Gastrocnemius medialis (tissue), 4 donors: Measurements from ENCODE around the gene DPF1.

Experiments
- CTCF ChIP-seq, 5 experiments: fragments of 450-650 bp in 3 of 5; fragments of 200-600 bp in 2 of 5; sonication (generic) in 2 of 5; IDR thresholded peaks in 4 of 5; conservative IDR thresholded peaks in 1 of 5; 1 replicate in 4 of 5; 2 replicates in 1 of 5; pipeline ENCODE4 v1.5.1; 2016 to 2019; ENCODE audit warnings: antibody characterized with exemption in 5 of 5, mild to moderate bottlenecking in 3 of 5, moderate library complexity in 3 of 5
- POLR2A ChIP-seq, 2 donors: fragments of 450-650 bp; IDR thresholded peaks; one replicate each; pipeline ENCODE4 v1.6.1; 2017; ENCODE audit warnings: antibody characterized with exemption in 2 of 2, mild to moderate bottlenecking in 2 of 2, moderate library complexity in 2 of 2

GRCh38 chr19:38248421-38248820, 24.4 kb upstream of the DPF1 start:
- TF ChIP-seq CTCF (IDR thresholded peaks at IDR 0.05 in 4 of 5, conservative IDR thresholded peaks at IDR 0.05 in 1 of 5) (no peak), POLR2A (IDR thresholded peaks at IDR 0.05) (no peak)
